Astrocyte (in vitro differentiated cells and primary cell): ENCODE results near the gene UBE4B. TPM values are rescaled to one million over a fixed set of nuclear protein-coding genes. Genes with fewer than 3 reads are reported as not detected.

Source experiments
- DNase-seq: peaks from one replicate; pipeline ENCODE4 v3.0.0-alpha.2; 2010; ENCODE audit warnings: low read depth
- FAIRE-seq: peaks from 2 replicates; lab custom pipeline; 2011; peaks lifted over from hg19 to GRCh38; lab: Jason Lieb, UNC
- H2AFZ ChIP-seq: 2 replicates; pipeline ENCODE4 v1.6.0; 2012; ENCODE audit warnings: low read depth, low read length, inconsistent platforms
- H3K27ac ChIP-seq: 2 replicates; pipeline ENCODE4 v1.5.1; 2011; ENCODE audit warnings: low read depth, low read length, inconsistent platforms
- H3K27me3 ChIP-seq: 2 replicates; pipeline ENCODE4 v1.6.0; 2011; ENCODE audit warnings: low read length, inconsistent platforms; ENCODE audit not compliant: insufficient read depth
- H3K36me3 ChIP-seq: 2 replicates; pipeline ENCODE4 v1.5.1; 2011; ENCODE audit warnings: low read length, inconsistent platforms; ENCODE audit not compliant: insufficient read depth
- H3K4me1 ChIP-seq: 2 replicates; pipeline ENCODE4 v1.5.1; 2011; ENCODE audit warnings: low read length, inconsistent platforms; ENCODE audit not compliant: insufficient read depth
- H3K4me2 ChIP-seq: 2 replicates; pipeline ENCODE4 v1.6.0; 2012; ENCODE audit warnings: low read length, inconsistent platforms
- H3K4me3 ChIP-seq: 2 replicates; pipeline ENCODE4 v1.5.1; 2011; ENCODE audit warnings: low read depth, mild to moderate bottlenecking, low read length, inconsistent platforms; ENCODE audit not compliant: insufficient read depth
- H3K79me2 ChIP-seq: 2 replicates; pipeline ENCODE4 v1.6.0; 2012; ENCODE audit warnings: mild to moderate bottlenecking, low read length, inconsistent platforms; ENCODE audit not compliant: insufficient read depth
- H3K9ac ChIP-seq: 2 replicates; pipeline ENCODE4 v1.6.0; 2012; ENCODE audit warnings: mild to moderate bottlenecking, low read length, inconsistent platforms
- H3K9me3 ChIP-seq: 2 replicates; pipeline ENCODE4 v1.5.1; 2012; ENCODE audit warnings: low read depth, mild to moderate bottlenecking, low read length, inconsistent platforms; ENCODE audit not compliant: insufficient read depth
- H4K20me1 ChIP-seq: 2 replicates; pipeline ENCODE4 v1.6.0; 2012; ENCODE audit warnings: low read length, inconsistent platforms; ENCODE audit not compliant: insufficient read depth
- H3K27ac Mint-ChIP-seq: one replicate; pipeline ENCODE4 v1.8.0; 2021; ENCODE audit warnings: mild to moderate bottlenecking, mixed read lengths; ENCODE audit not compliant: unreplicated experiment
- H3K27me3 Mint-ChIP-seq: one replicate; pipeline ENCODE4 v1.8.0; 2021; ENCODE audit warnings: low read depth, mixed read lengths; ENCODE audit not compliant: unreplicated experiment
- H3K36me3 Mint-ChIP-seq: one replicate; pipeline ENCODE4 v1.8.0; 2021; ENCODE audit warnings: low read depth, mixed read lengths; ENCODE audit not compliant: unreplicated experiment
- H3K4me1 Mint-ChIP-seq: one replicate; pipeline ENCODE4 v1.8.0; 2021; ENCODE audit warnings: low read depth, mixed read lengths; ENCODE audit not compliant: unreplicated experiment
- H3K4me3 Mint-ChIP-seq: one replicate; pipeline ENCODE4 v1.8.0; 2021; ENCODE audit warnings: mild to moderate bottlenecking, moderate library complexity, mixed read lengths; ENCODE audit not compliant: unreplicated experiment
- H3K9me3 Mint-ChIP-seq: one replicate; pipeline ENCODE4 v1.8.0; 2021; ENCODE audit warnings: mild to moderate bottlenecking, mixed read lengths; ENCODE audit not compliant: unreplicated experiment
- CTCF ChIP-seq: IDR thresholded peaks from 2 replicates; pipeline ENCODE4 v1.5.1; 2011; ENCODE audit warnings: low read depth, mild to moderate bottlenecking, inconsistent platforms, low read length, moderate library complexity; ENCODE audit not compliant: insufficient read depth
- EZH2 ChIP-seq: IDR thresholded peaks from 2 replicates; pipeline ENCODE4 v1.6.1; 2012; ENCODE audit warnings: mild to moderate bottlenecking, low read length, inconsistent platforms; ENCODE audit not compliant: insufficient read depth
- total RNA-seq: library from RNA; stranded (reverse); gene quantifications from 2 replicates; pipeline ENCODE4 v1.2.1, GENCODE V29; 2021

The UBE4B gene
- total RNA-seq, 1 donor from 2014 or later: 41.5 TPM

GRCh38 chr1:10051656-10052055, 18.9 kb downstream of the UBE4B start:
- H3K36me3 ChIP-seq: no peaks in the 10 kb centered on the region
- no peak overlapping the region for H3K4me3 Mint-ChIP-seq
- no peak overlapping the region for H3K9ac ChIP-seq
- no peaks in the 10 kb centered on the region for H3K9me3 ChIP-seq
- no peaks in the 10 kb centered on the region for H3K9me3 Mint-ChIP-seq
- H3K36me3 Mint-ChIP-seq: peaks cover 10% of the 10 kb centered on the region
- no peak overlapping the region for H3K27ac Mint-ChIP-seq
- TF ChIP-seq EZH2: no peak
- no peak for TF ChIP-seq CTCF
- H3K4me1 Mint-ChIP-seq: peaks cover 14% of the 10 kb centered on the region
- H3K79me2 ChIP-seq: peaks cover 80% of the 10 kb centered on the region
- peaks cover 9% of the 10 kb centered on the region for H3K4me1 ChIP-seq
- FAIRE-seq (no peak), DNase-seq (no peak)
- no peaks in the 10 kb centered on the region for H3K27me3 ChIP-seq
- H3K27ac ChIP-seq: no peak overlapping the region
- no peaks in the 10 kb centered on the region for H3K27me3 Mint-ChIP-seq
- no peak overlapping the region for H3K4me3 ChIP-seq
- H4K20me1 ChIP-seq: peaks cover 71% of the 10 kb centered on the region
- no peak overlapping the region for H2AFZ ChIP-seq
- no peak overlapping the region for H3K4me2 ChIP-seq

GRCh38 chr1:10052347-10052746, 19.6 kb downstream of the UBE4B start:
- no peaks in the 10 kb centered on the region for H3K27me3 ChIP-seq
- peaks cover 67% of the 10 kb centered on the region for H4K20me1 ChIP-seq
- no peak overlapping the region for H3K9ac ChIP-seq
- no peaks in the 10 kb centered on the region for H3K9me3 ChIP-seq
- H3K27ac ChIP-seq: no peak overlapping the region
- Mint-ChIP-seq H3K4me1 (peaks cover 10% of the 10 kb centered on the region), H3K27me3 (no peaks in the 10 kb centered on the region), H3K36me3 (peaks cover 9% of the 10 kb centered on the region), H3K27ac (no peak overlapping the region), H3K4me3 (no peak overlapping the region), H3K9me3 (no peaks in the 10 kb centered on the region)
- FAIRE-seq (no peak), DNase-seq (no peak)
- H3K36me3 ChIP-seq: no peaks in the 10 kb centered on the region
- TF ChIP-seq CTCF (no peak), EZH2 (no peak)
- no peak overlapping the region for H2AFZ ChIP-seq
- no peak overlapping the region for H3K4me2 ChIP-seq
- H3K4me1 ChIP-seq: peaks cover 15% of the 10 kb centered on the region
- H3K79me2 ChIP-seq: peaks cover 75% of the 10 kb centered on the region
- no peak overlapping the region for H3K4me3 ChIP-seq

DNA sequence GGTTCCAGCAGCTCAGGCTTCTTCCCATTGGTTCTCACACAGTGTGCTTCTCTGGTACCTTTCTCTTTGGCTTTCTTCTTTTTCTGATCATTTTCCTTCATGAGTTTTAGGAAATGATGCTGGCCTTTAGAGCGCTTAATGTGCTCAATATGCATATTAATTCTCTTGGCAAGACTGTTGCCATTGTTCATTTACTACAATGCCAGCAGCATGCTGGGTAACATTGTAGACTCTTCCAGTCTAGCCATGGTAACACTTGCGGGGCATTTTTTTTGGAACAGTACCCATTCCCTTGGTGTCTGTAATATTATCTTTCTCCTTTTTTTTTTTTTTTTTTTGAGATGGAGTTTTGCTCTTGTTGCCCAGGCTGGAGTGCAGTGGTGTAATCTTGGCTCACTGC, 21.7 kb downstream of the UBE4B start:
- FAIRE-seq: no peak

More for the DNA sequence above, 21.7 kb downstream of the UBE4B start:
- Histone ChIP-seq H3K27me3 (no peaks in the 10 kb centered on the region), H2AFZ (no peak overlapping the region), H3K9me3 (no peaks in the 10 kb centered on the region), H3K36me3 (no peaks in the 10 kb centered on the region), H3K9ac (no peak overlapping the region), H3K4me3 (no peak overlapping the region), H3K4me1 (peaks cover 23% of the 10 kb centered on the region), H3K79me2 (peaks cover 77% of the 10 kb centered on the region), H3K27ac (no peak overlapping the region), H4K20me1 (peaks cover 70% of the 10 kb centered on the region), H3K4me2 (no peak overlapping the region)
- H3K4me3 Mint-ChIP-seq: no peak overlapping the region
- TF ChIP-seq CTCF (no peak), EZH2 (no peak)
- no peaks in the 10 kb centered on the region for H3K9me3 Mint-ChIP-seq
- no peaks in the 10 kb centered on the region for H3K27me3 Mint-ChIP-seq
- peaks cover 23% of the 10 kb centered on the region for H3K4me1 Mint-ChIP-seq
- H3K36me3 Mint-ChIP-seq: peaks cover 12% of the 10 kb centered on the region
- H3K27ac Mint-ChIP-seq: peak overlapping the region; percentile 75
- no peak for DNase-seq
